A549 (cell line): ENCODE measurements around the gene AMDHD2.

ENCODE experiments used
- CEBPB ChIP-seq, 2 experiments: fragments of >200 bp in 1 of 2; sonication (Bioruptor Twin) in 1 of 2; formaldehyde crosslinking in 1 of 2; IDR thresholded peaks; 2 replicates each; pipeline ENCODE4 v1.6.1; 2012 to 2016
- FOSL2 ChIP-seq, 2 experiments: fragments of 450-650 bp in 1 of 2; fragments of >200 bp in 1 of 2; sonication (Bioruptor Twin) in 1 of 2; formaldehyde crosslinking; IDR thresholded peaks; 2 replicates each; pipeline versions ENCODE4 v1.5.0 to v1.6.1; 2016 to 2020; ENCODE audit warnings: mild to moderate bottlenecking in 1 of 2, moderate library complexity in 1 of 2
- HDAC2 ChIP-seq: fragments of 200-600 bp; sonication (generic); IDR thresholded peaks from 2 replicates; pipeline ENCODE4 v1.6.1; 2016
- JUN ChIP-seq, 2 experiments: fragments of >200 bp; sonication (Bioruptor Twin); formaldehyde crosslinking; IDR thresholded peaks; 2 replicates in 1 of 2; 3 replicates in 1 of 2; pipeline ENCODE4 v1.6.1; 2016 to 2017
- JUNB ChIP-seq: fragments of >200 bp; sonication (Bioruptor Twin); formaldehyde crosslinking; IDR thresholded peaks from 2 replicates; pipeline ENCODE4 v1.6.1; 2016
- KDM1A ChIP-seq: fragments of 200-600 bp; sonication (generic); IDR thresholded peaks from 2 replicates; pipeline ENCODE4 v1.6.1; 2016; ENCODE audit warnings: low read depth, mild to moderate bottlenecking
- POLR2A ChIP-seq: IDR thresholded peaks from 2 replicates; pipeline ENCODE4 v1.6.1; 2012; ENCODE audit warnings: mild to moderate bottlenecking, low read length
- RAD21 ChIP-seq, 2 experiments: fragments of >200 bp in 1 of 2; sonication (Bioruptor Twin) in 1 of 2; formaldehyde crosslinking in 1 of 2; IDR thresholded peaks in 1 of 2; conservative IDR thresholded peaks in 1 of 2; 2 replicates in 1 of 2; 3 replicates in 1 of 2; pipeline ENCODE4 v1.6.1; 2012 to 2018; ENCODE audit warnings: inconsistent platforms in 1 of 2
- ZC3H11A ChIP-seq: fragments of 450-650 bp; IDR thresholded peaks from 2 replicates; pipeline ENCODE4 v1.6.1; 2014; ENCODE audit warnings: antibody characterized with exemption, mild to moderate bottlenecking
- TF ChIP-seq, protein P1 (sequence below): fragments of >200 bp; sonication (Bioruptor Twin); formaldehyde crosslinking; IDR thresholded peaks from 3 replicates; pipeline ENCODE4 v1.5.1; 2016
- TF ChIP-seq, protein P2 (sequence below): IDR thresholded peaks from 2 replicates; pipeline ENCODE4 v1.6.1; 2012
- TF ChIP-seq, protein P3 (sequence below): fragments of 200-600 bp; sonication (generic); IDR thresholded peaks from 2 replicates; pipeline ENCODE4 v1.6.1; 2016; ENCODE audit warnings: antibody characterized with exemption, mild to moderate bottlenecking, moderate library complexity

DNA sequence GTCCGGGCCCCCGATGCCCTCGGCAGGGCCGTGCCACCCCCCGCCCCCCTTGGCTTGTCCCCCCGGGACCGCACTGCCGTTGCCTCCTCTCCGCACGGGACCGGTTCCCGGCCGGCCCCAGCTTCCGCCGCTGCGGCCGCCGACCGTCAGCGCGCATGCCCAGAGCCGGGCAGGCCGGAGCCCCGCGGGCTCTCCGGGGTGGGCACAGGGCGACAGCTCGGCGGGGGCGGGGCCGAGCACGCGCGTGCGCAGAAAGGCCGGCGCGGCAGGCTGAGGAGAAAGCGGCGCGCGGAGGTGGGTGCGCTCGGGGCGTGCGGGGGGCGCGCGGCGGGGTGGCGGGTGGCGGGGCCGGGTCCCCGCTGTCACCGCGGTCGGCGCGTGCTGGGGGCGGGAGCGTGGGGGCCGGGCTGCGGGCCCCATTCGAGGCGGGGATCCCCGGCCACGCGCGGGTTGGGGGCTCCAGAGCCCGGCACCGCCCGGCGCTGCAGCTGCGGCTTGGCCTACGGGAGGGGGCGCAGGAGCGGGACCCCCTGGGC, 45.2 kb upstream of the AMDHD2 start, which contains the start of gene TBC1D24:
- TF ChIP-seq JUN (IDR thresholded peaks at IDR 0.05) (peak in 1 of 2 experiments; percentile 73; a peak in 2 of 5 replicates), RAD21 (conservative IDR thresholded peaks at IDR 0.05 in 1 of 2, IDR thresholded peaks at IDR 0.05 in 1 of 2) (no peak), KDM1A (no peak), ZC3H11A (no peak), POLR2A (peak; percentile 91), HDAC2 (no peak), JUNB (no peak), CEBPB (IDR thresholded peaks at IDR 0.05) (no peak), FOSL2 (IDR thresholded peaks at IDR 0.05) (no peak), FOSL2 (CRISPR knock-in tag; IDR thresholded peaks at IDR 0.05) (no peak)
- TF ChIP-seq, protein P1, sequence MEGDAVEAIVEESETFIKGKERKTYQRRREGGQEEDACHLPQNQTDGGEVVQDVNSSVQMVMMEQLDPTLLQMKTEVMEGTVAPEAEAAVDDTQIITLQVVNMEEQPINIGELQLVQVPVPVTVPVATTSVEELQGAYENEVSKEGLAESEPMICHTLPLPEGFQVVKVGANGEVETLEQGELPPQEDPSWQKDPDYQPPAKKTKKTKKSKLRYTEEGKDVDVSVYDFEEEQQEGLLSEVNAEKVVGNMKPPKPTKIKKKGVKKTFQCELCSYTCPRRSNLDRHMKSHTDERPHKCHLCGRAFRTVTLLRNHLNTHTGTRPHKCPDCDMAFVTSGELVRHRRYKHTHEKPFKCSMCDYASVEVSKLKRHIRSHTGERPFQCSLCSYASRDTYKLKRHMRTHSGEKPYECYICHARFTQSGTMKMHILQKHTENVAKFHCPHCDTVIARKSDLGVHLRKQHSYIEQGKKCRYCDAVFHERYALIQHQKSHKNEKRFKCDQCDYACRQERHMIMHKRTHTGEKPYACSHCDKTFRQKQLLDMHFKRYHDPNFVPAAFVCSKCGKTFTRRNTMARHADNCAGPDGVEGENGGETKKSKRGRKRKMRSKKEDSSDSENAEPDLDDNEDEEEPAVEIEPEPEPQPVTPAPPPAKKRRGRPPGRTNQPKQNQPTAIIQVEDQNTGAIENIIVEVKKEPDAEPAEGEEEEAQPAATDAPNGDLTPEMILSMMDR = no peak
- TF ChIP-seq, protein P2, sequence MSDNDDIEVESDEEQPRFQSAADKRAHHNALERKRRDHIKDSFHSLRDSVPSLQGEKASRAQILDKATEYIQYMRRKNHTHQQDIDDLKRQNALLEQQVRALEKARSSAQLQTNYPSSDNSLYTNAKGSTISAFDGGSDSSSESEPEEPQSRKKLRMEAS = no peak
- TF ChIP-seq, protein P3, sequence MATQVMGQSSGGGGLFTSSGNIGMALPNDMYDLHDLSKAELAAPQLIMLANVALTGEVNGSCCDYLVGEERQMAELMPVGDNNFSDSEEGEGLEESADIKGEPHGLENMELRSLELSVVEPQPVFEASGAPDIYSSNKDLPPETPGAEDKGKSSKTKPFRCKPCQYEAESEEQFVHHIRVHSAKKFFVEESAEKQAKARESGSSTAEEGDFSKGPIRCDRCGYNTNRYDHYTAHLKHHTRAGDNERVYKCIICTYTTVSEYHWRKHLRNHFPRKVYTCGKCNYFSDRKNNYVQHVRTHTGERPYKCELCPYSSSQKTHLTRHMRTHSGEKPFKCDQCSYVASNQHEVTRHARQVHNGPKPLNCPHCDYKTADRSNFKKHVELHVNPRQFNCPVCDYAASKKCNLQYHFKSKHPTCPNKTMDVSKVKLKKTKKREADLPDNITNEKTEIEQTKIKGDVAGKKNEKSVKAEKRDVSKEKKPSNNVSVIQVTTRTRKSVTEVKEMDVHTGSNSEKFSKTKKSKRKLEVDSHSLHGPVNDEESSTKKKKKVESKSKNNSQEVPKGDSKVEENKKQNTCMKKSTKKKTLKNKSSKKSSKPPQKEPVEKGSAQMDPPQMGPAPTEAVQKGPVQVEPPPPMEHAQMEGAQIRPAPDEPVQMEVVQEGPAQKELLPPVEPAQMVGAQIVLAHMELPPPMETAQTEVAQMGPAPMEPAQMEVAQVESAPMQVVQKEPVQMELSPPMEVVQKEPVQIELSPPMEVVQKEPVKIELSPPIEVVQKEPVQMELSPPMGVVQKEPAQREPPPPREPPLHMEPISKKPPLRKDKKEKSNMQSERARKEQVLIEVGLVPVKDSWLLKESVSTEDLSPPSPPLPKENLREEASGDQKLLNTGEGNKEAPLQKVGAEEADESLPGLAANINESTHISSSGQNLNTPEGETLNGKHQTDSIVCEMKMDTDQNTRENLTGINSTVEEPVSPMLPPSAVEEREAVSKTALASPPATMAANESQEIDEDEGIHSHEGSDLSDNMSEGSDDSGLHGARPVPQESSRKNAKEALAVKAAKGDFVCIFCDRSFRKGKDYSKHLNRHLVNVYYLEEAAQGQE = no peak
